Mammary epithelial cell (primary cell): Measurements from ENCODE around the gene POP5.

Experiments used
- EZH2 ChIP-seq: IDR thresholded peaks from 2 replicates; pipeline ENCODE4 v1.6.1; 2012; ENCODE audit warnings: low read length, inconsistent platforms, borderline replicate concordance
- TF ChIP-seq, protein P1 (sequence below), 2 donors: IDR thresholded peaks in 1 of 2; conservative IDR thresholded peaks in 1 of 2; 2 replicates each; pipeline ENCODE4 v1.5.1; 2011 to 2012; ENCODE audit warnings: inconsistent platforms in 2 of 2, low read length in 2 of 2, mild to moderate bottlenecking in 2 of 2, control low read depth in 1 of 2, low read depth in 1 of 2; ENCODE audit not compliant: insufficient read depth in 1 of 2; ENCODE audit errors: extremely low read depth in 1 of 2

DNA sequence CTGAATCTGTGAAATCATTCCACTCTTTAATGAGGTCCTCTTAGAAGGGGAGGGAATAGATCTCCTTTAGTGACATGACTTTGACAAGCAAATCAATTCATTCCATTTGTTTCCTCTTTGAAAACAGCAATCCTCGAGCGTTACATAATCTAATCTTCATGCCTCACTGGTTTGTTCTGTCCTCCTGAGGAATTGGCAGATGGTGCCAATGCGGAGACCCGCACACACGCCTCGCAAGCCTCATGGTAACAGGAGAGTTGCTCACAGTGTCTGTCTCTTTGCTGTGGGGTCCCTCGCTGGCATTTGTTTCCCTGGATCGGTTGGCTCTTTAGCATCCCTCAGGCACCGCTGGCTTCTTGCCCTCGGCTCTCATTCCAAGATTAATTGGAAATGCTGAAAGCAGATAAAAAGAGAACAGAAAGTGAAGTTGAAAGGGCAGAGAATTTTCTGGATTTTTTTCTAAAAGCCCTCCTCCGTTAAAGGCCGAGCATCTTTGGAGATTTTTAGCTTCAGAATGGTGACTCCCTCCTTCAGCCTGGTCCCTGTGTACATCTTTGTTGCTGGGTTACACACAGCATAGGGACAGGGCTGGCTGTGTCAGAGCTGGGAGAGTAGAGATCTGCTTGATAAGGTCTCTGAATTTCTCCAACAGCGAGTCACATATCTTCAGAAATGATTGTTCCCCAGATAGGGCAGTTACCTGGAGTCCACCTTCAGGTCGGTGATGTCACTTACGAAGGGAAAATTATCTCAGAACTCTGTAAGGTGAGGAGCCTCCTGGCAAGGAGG is 49.1 kb upstream of the POP5 start:
- TF ChIP-seq, protein P1, sequence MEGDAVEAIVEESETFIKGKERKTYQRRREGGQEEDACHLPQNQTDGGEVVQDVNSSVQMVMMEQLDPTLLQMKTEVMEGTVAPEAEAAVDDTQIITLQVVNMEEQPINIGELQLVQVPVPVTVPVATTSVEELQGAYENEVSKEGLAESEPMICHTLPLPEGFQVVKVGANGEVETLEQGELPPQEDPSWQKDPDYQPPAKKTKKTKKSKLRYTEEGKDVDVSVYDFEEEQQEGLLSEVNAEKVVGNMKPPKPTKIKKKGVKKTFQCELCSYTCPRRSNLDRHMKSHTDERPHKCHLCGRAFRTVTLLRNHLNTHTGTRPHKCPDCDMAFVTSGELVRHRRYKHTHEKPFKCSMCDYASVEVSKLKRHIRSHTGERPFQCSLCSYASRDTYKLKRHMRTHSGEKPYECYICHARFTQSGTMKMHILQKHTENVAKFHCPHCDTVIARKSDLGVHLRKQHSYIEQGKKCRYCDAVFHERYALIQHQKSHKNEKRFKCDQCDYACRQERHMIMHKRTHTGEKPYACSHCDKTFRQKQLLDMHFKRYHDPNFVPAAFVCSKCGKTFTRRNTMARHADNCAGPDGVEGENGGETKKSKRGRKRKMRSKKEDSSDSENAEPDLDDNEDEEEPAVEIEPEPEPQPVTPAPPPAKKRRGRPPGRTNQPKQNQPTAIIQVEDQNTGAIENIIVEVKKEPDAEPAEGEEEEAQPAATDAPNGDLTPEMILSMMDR (conservative IDR thresholded peaks at IDR 0.05 in 1 of 2, IDR thresholded peaks at IDR 0.05 in 1 of 2; ENCODE audit: extremely low read depth in 1 of 2, insufficient read depth in 1 of 2, low read depth in 1 of 2, low read length in 2 of 2): no peak
- no peak for TF ChIP-seq EZH2
